Transverse colon (tissue), 4 donors: ENCODE data around the gene ZNF688. TPM values are rescaled to one million over a fixed set of nuclear protein-coding genes. Genes with fewer than 3 reads are reported as not detected.
"Not testable (repeated sequence)": the region's sequence is repeated elsewhere in the genome, so short reads cannot be mapped to it uniquely, and the experiment has no call there.

Source experiments
- DNase-seq: peaks from one replicate; pipeline ENCODE4 v3.0.0-alpha.2; 2019
- H3K27ac ChIP-seq, 4 donors: fragments of 200-600 bp; sonication (generic); 2 replicates each; pipeline ENCODE4 v1.5.1; 2016 to 2018; ENCODE audit warnings: inconsistent platforms in 4 of 4
- H3K27me3 ChIP-seq: fragments of 200-600 bp; sonication (generic); 2 replicates; pipeline ENCODE4 v1.5.1; 2017; ENCODE audit warnings: inconsistent platforms
- H3K36me3 ChIP-seq, 4 donors: fragments of 200-600 bp; sonication (generic); 2 replicates each; pipeline ENCODE4 v1.5.1; 2017 to 2019; ENCODE audit warnings: inconsistent platforms in 4 of 4
- H3K4me1 ChIP-seq, 4 donors: fragments of 200-600 bp; sonication (generic); 2 replicates each; pipeline ENCODE4 v1.5.1; 2017 to 2020; ENCODE audit warnings: inconsistent platforms in 4 of 4
- H3K4me3 ChIP-seq, 4 donors: fragments of 200-600 bp; sonication (generic); 1 replicate in 1 of 4; 2 replicates in 3 of 4; pipeline versions ENCODE4 v1.5.1 to v1.6.1; 2017 to 2019; ENCODE audit warnings: inconsistent platforms in 4 of 4
- H3K9me3 ChIP-seq, 2 donors: fragments of 200-600 bp; sonication (generic); 2 replicates each; pipeline ENCODE4 v1.5.1; 2017 to 2019; ENCODE audit warnings: inconsistent platforms in 2 of 2
- EP300 ChIP-seq: sonication (generic); formaldehyde crosslinking; IDR thresholded peaks from one replicate; pipeline ENCODE4 v1.6.1; 2017; ENCODE audit warnings: antibody characterized with exemption, low read depth
- POLR2A ChIP-seq: fragments of 450-650 bp; IDR thresholded peaks from one replicate; pipeline ENCODE4 v1.6.1; 2016; ENCODE audit warnings: antibody characterized with exemption, mild to moderate bottlenecking, moderate library complexity
- POLR2AphosphoS5 ChIP-seq, 3 donors: sonication (generic); formaldehyde crosslinking; IDR thresholded peaks; one replicate each; pipeline ENCODE4 v1.6.1; 2016; ENCODE audit warnings: antibody characterized with exemption in 3 of 3
- WGBS, 2 donors: methylation state at CpG; one replicate each; pipeline ENCODE4 v1.1.5; 2018; ENCODE audit warnings: low coverage in 1 of 2; 5-methylcytosine and 5-hydroxymethylcytosine counted together
- in situ Hi-C, 4 donors: fragments of 200-750 bp; cut with MboI; loops; one replicate each; pipeline versions ENCODE4 v1.15.0 to v1.15.1; 2017; ENCODE audit warnings: low sequenced_read_pairs in 3 of 4, low pct_ligation_motif_present in 1 of 4, low pct_unique_long_range_greater_than_20kb in 1 of 4
- intact Hi-C: fragments of 100-400 bp; cut with DNase I; formaldehyde crosslinking; loops from one replicate; pipeline ENCODE4 v1.15.1; 2023; ENCODE audit warnings: low total_unique reads
- total RNA-seq, 4 donors: library from RNA; depleted of rRNA; stranded (reverse); fragments of >200 nt; gene quantifications; one replicate each; pipeline ENCODE4 v1.1.0, GENCODE V29; 2016
- TF ChIP-seq, protein P1 (sequence below), 5 experiments: fragments of 200-600 bp in 3 of 5; fragments of 450-650 bp in 2 of 5; sonication (generic) in 3 of 5; IDR thresholded peaks; 1 replicate in 2 of 5; 2 replicates in 3 of 5; pipeline ENCODE4 v1.5.1; 2016 to 2017; ENCODE audit warnings: antibody characterized with exemption in 5 of 5, inconsistent platforms in 3 of 5, mild to moderate bottlenecking in 2 of 5, moderate library complexity in 1 of 5

The ZNF688 gene
- total RNA-seq, 4 donors from 2014 or later = 22.9 to 64.3 (median 43.5) TPM

DNA sequence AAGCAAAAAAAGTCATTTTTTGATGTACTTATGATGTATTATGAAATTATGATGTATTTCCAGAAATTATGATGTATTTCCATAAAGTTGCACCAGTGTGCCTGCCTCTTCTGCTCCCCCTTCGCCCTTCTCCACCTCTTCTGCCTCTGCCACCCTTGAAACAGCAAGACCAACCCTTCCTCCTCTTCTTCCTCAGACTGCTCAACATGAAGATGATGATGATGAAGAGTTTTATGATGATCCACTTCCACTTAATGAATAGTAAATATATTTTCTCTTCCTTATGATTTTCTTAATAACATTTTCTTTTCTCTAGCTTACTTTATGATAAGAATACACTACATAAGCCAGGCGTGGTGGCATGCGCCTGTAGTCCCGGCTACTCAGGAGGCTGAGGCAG is 21.4 kb upstream of the ZNF688 start:
- no peaks in the 10 kb centered on the region for H3K27me3 ChIP-seq
- TF ChIP-seq POLR2A (no peak), POLR2AphosphoS5 (IDR thresholded peaks at IDR 0.05) (no peak), EP300 (no peak)
- TF ChIP-seq, protein P1, sequence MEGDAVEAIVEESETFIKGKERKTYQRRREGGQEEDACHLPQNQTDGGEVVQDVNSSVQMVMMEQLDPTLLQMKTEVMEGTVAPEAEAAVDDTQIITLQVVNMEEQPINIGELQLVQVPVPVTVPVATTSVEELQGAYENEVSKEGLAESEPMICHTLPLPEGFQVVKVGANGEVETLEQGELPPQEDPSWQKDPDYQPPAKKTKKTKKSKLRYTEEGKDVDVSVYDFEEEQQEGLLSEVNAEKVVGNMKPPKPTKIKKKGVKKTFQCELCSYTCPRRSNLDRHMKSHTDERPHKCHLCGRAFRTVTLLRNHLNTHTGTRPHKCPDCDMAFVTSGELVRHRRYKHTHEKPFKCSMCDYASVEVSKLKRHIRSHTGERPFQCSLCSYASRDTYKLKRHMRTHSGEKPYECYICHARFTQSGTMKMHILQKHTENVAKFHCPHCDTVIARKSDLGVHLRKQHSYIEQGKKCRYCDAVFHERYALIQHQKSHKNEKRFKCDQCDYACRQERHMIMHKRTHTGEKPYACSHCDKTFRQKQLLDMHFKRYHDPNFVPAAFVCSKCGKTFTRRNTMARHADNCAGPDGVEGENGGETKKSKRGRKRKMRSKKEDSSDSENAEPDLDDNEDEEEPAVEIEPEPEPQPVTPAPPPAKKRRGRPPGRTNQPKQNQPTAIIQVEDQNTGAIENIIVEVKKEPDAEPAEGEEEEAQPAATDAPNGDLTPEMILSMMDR (IDR thresholded peaks at IDR 0.05) = no peak
- in situ Hi-C loops = no loop called here
- WGBS, 2 donors = 89 to 94% methylated on average over 4 of the region's 4 CpGs
- no peaks in the 10 kb centered on the region for H3K9me3 ChIP-seq
- H3K36me3 ChIP-seq = no peaks in the 10 kb centered on the region
- no peak for DNase-seq
- intact Hi-C loops = no loop called here
- peaks cover 0 to 6% (median 2%) of the 10 kb centered on the region in 4 donors for H3K4me1 ChIP-seq
- H3K4me3 ChIP-seq = no peak overlapping the region
- H3K27ac ChIP-seq = no peak overlapping the region

DNA sequence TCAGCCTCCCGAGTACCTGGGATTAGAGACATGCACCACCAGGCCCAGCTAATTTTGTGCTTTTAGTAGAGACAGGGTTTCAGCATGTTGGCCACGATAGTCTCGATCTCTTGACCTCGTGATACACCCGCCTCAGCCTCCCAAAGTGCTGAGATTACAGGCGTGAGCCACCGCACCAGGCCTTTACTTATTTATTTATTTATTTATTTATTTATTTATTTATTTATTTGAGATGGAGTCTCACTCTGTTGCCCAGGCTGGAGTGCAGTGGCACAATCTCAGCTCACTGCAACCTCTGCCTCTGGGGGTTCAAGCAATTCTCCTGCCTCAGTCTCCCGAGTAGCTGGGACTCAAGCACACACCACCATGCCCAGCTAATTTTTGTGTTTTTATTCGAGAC is 19.4 kb upstream of the ZNF688 start:
- peaks cover 0 to 19% (median 11%) of the 10 kb centered on the region in 4 donors for H3K4me1 ChIP-seq
- 96% methylated on average over 8 to 9 of the region's 9 CpGs for WGBS, 2 donors
- H3K27me3 ChIP-seq, intact Hi-C loops, H3K9me3 ChIP-seq, DNase-seq, H3K36me3 ChIP-seq, in situ Hi-C loops, H3K4me3 ChIP-seq: not testable (repeated sequence)
- peak overlapping the region in 3 of 4 donors; percentile 37 to 58 (median 53) for H3K27ac ChIP-seq

DNA sequence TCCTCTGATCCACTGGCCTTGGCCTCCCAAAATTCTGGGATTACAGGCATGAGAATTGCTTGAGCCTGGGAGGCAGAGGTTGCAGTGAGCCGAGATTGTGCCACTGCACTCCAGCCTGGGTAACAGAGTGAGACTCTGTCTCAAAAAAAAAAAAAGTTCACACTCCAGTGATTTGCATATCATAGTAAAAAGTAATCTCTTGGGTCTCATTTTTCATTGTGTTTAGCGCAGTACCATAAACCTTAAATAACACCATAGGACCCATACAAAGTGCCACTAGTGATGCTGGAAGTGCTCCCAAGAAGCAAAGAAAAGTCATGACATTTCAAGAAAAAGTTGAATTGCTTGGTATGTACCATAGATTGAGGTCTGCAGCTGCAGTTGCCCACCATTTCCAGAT is 18.1 kb upstream of the ZNF688 start:
- peaks cover 3 to 25% (median 17%) of the 10 kb centered on the region in 4 donors for H3K4me1 ChIP-seq
- H3K4me3 ChIP-seq, H3K9me3 ChIP-seq, H3K27ac ChIP-seq, DNase-seq, in situ Hi-C loops, H3K27me3 ChIP-seq, H3K36me3 ChIP-seq, intact Hi-C loops: not testable (repeated sequence)
- 80 to 93% methylated on average over 2 of the region's 2 CpGs for WGBS, 2 donors

DNA sequence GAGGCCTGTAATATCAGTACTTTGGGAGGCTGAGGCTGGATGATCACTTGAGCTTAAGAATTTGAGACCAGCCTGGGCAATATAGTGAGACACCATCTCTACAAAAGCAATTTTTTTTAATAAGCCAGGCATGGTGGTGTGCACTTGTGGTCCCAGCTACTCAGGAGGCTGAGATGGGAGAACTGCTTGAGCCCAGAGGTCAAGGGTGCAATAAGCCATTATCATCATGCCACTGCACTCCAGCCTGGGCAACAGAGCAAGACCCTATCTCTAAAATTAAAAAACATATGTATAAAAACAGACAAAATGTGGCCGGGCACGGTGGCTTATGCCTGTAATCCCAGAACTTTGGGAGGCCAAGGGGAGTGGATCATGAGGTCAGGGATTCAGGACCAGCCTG is 17.1 kb upstream of the ZNF688 start:
- H3K4me1 ChIP-seq = peaks cover 7 to 33% (median 25%) of the 10 kb centered on the region in 4 donors
- no peaks in the 10 kb centered on the region for H3K27me3 ChIP-seq
- H3K9me3 ChIP-seq = no peaks in the 10 kb centered on the region
- 89 to 100% methylated on average over 2 of the region's 2 CpGs for WGBS, 2 donors
- no peak for DNase-seq
- in situ Hi-C loops = no loop called here
- intact Hi-C loops = no loop called here
- H3K36me3 ChIP-seq = no peaks in the 10 kb centered on the region
- H3K27ac ChIP-seq = no peak overlapping the region
- no peak overlapping the region for H3K4me3 ChIP-seq
- TF ChIP-seq EP300 (no peak), POLR2AphosphoS5 (IDR thresholded peaks at IDR 0.05) (no peak), POLR2A (no peak)
- TF ChIP-seq, protein P1 (IDR thresholded peaks at IDR 0.05) = no peak

DNA sequence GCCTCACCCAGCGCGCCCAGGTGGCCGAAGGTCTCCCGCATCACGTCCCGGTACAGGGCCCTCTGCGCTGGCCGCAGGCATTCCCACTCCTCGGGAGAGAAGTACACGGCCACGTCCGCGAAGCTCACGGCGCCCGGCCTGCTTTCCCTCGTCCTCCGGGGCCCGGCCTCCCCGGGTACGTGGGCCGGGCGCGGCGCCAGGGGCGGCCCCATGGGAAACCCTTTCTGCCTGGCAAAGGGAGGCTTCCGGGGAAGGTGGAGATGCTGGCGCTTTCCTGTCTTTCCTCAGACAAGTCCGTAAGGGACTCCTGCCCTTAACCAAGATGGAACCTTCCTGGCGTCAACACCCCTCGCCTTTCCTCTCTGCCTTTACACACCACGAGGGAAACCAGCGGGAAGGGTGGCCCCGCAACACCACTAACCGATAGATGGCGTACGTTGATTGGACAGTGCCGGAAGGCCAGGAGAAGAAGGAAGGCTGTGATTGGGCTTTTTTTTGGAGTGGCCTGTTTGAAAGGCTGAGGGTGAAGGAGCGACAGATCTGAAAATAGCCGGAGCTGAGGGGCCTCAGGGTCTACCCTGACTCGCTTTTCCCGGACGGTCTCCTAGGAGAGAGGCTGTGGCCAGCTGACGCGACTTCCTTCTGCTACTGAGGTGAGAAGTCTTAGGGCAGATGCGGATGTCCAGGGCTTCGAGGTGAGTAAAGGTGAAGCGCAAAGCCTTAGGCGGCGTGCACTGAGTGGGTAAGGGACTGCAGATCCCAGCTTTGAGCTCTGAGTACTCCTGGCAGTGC is 14.1 kb upstream of the ZNF688 start, which contains the start of gene ZNF785:
Gene ZNF785 (minus strand): TSS at position 298 of the 792 bp plus-strand sequence. CDS start 86 bp downstream, at position 212.
- Histone ChIP-seq H3K36me3 (peaks cover 0 to 7% (median 3%) of the 10 kb centered on the region in 4 donors), H3K27me3 (no peaks in the 10 kb centered on the region), H3K27ac (peak within 1 kb of the TSS; percentile 90 to 95 (median 90)), H3K9me3 (no peaks in the 10 kb centered on the region), H3K4me3 (peak within 1 kb of the TSS; percentile 54 to 85 (median 67)), H3K4me1 (peaks cover 7 to 40% (median 25%) of the 10 kb centered on the region in 4 donors)
- intact Hi-C loops (no loop called here), in situ Hi-C loops (no loop called here)
- 2% methylated on average over 38 of the region's 50 CpGs; no CpG with 5 or more reads in 1 of the 2 donors for WGBS, 2 donors
- peak; percentile 97 for DNase-seq
- TF ChIP-seq POLR2AphosphoS5 (IDR thresholded peaks at IDR 0.05) (peak; percentile 52 to 79 (median 59)), POLR2A (peak; percentile 45), EP300 (no peak)
- TF ChIP-seq, protein P1 (IDR thresholded peaks at IDR 0.05) = peak in 2 of 5 experiments; percentile 18 to 22
